A549 (cell line): ENCODE results near the gene PIK3C3.

Experiments
- CTCF ChIP-seq: fragments of >200 bp; sonication (Bioruptor Twin); formaldehyde crosslinking; IDR thresholded peaks from 3 replicates; pipeline ENCODE4 v1.5.1; 2016
- EP300 ChIP-seq, 2 experiments: fragments of >200 bp; sonication (Bioruptor Twin); formaldehyde crosslinking; IDR thresholded peaks; 2 replicates in 1 of 2; 3 replicates in 1 of 2; pipeline ENCODE4 v1.6.1; 2016 to 2017
- KDM5A ChIP-seq: fragments of 200-600 bp; sonication (generic); IDR thresholded peaks from 2 replicates; pipeline ENCODE4 v1.6.1; 2016; ENCODE audit warnings: antibody characterized with exemption, mild to moderate bottlenecking
- POLR2A ChIP-seq: IDR thresholded peaks from 2 replicates; pipeline ENCODE4 v1.6.1; 2012; ENCODE audit warnings: mild to moderate bottlenecking, low read length
- POLR2AphosphoS2 ChIP-seq: conservative IDR thresholded peaks from 2 replicates; pipeline ENCODE4 v1.6.1; 2012; ENCODE audit warnings: low read length, improper control_type of control experiment, inconsistent platforms
- RAD21 ChIP-seq, 2 experiments: fragments of >200 bp in 1 of 2; sonication (Bioruptor Twin) in 1 of 2; formaldehyde crosslinking in 1 of 2; IDR thresholded peaks in 1 of 2; conservative IDR thresholded peaks in 1 of 2; 2 replicates in 1 of 2; 3 replicates in 1 of 2; pipeline ENCODE4 v1.6.1; 2012 to 2018; ENCODE audit warnings: inconsistent platforms in 1 of 2
- RFX5 ChIP-seq: fragments of 450-650 bp; IDR thresholded peaks from 2 replicates; pipeline ENCODE4 v1.7.1; 2014; ENCODE audit warnings: antibody characterized with exemption, mild to moderate bottlenecking, moderate library complexity

- TF ChIP-seq CTCF (no peak), RAD21 (conservative IDR thresholded peaks at IDR 0.05 in 1 of 2, IDR thresholded peaks at IDR 0.05 in 1 of 2) (no peak), POLR2AphosphoS2 (no peak), RFX5 (no peak), KDM5A (no peak), EP300 (IDR thresholded peaks at IDR 0.05) (no peak), POLR2A (no peak)
These were observed 125.3 kb downstream of the PIK3C3 start for GRCh38 chr18:42080340-42080739.
